Loucy (cell line): ENCODE data around the gene ACER3.

Source experiments
- EZH2phosphoT487 ChIP-seq: fragments of 200-600 bp; IDR thresholded peaks from 2 replicates; pipeline ENCODE4 v1.6.1; 2018; ENCODE audit warnings: antibody characterized with exemption, mild to moderate bottlenecking, moderate library complexity, borderline replicate concordance
- TF ChIP-seq, protein P1 (sequence below): fragments of 200-600 bp; sonication (generic); conservative IDR thresholded peaks from 2 replicates; pipeline ENCODE4 v1.5.1; 2014; ENCODE audit warnings: mild to moderate bottlenecking, antibody characterized with exemption, low read length

DNA sequence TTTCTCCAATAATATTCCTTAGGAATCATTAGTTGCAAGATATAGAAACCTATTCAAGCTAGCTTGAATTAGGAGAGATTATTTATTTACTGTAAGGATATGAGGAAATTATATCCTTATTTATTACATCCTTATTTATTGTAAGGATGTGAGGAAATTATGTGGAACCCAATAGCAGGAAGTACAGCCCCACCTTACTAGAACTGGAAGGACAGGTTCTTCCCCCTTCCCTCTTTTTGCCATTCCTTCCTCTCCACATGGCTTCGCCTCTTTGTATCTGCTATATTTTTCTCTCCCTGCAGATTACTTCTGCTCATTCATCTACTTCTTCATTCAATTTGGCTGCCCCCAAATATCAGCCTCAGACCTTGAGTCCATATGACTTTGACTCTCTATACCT is 124.0 kb downstream of the ACER3 start:
- TF ChIP-seq, protein P1, sequence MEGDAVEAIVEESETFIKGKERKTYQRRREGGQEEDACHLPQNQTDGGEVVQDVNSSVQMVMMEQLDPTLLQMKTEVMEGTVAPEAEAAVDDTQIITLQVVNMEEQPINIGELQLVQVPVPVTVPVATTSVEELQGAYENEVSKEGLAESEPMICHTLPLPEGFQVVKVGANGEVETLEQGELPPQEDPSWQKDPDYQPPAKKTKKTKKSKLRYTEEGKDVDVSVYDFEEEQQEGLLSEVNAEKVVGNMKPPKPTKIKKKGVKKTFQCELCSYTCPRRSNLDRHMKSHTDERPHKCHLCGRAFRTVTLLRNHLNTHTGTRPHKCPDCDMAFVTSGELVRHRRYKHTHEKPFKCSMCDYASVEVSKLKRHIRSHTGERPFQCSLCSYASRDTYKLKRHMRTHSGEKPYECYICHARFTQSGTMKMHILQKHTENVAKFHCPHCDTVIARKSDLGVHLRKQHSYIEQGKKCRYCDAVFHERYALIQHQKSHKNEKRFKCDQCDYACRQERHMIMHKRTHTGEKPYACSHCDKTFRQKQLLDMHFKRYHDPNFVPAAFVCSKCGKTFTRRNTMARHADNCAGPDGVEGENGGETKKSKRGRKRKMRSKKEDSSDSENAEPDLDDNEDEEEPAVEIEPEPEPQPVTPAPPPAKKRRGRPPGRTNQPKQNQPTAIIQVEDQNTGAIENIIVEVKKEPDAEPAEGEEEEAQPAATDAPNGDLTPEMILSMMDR, result no peak
- TF ChIP-seq EZH2phosphoT487, result no peak
